Vagina (tissue), 2 donors: Measurements from ENCODE around the gene KDM8. TPM values are rescaled to one million over a fixed set of nuclear protein-coding genes. Genes with fewer than 3 reads are reported as not detected.

ENCODE experiments used
- DNase-seq, 2 donors: peaks; one replicate each; pipeline ENCODE4 v3.0.0-alpha.2; 2017; ENCODE audit errors: extremely low spot score in 2 of 2
- H3K27ac ChIP-seq: fragments of 200-600 bp; sonication (generic); one replicate; pipeline ENCODE4 v1.5.1; 2019
- H3K27me3 ChIP-seq: fragments of 200-600 bp; sonication (generic); one replicate; pipeline ENCODE4 v1.5.1; 2019
- H3K36me3 ChIP-seq, 2 donors: fragments of 200-600 bp; sonication (generic); one replicate each; pipeline ENCODE4 v1.5.1; 2017 to 2019
- H3K4me1 ChIP-seq: fragments of 200-600 bp; sonication (generic); one replicate; pipeline ENCODE4 v1.5.1; 2019
- H3K4me3 ChIP-seq, 2 donors: fragments of 200-600 bp; sonication (generic); 1 replicate in 1 of 2; 2 replicates in 1 of 2; pipeline ENCODE4 v1.5.1; 2016 to 2019
- H3K9me3 ChIP-seq: fragments of 200-600 bp; sonication (generic); one replicate; pipeline ENCODE4 v1.5.1; 2019
- POLR2A ChIP-seq, 2 donors: fragments of 450-650 bp; IDR thresholded peaks; one replicate each; pipeline ENCODE4 v1.6.1; 2017; ENCODE audit warnings: antibody characterized with exemption in 2 of 2, mild to moderate bottlenecking in 2 of 2, moderate library complexity in 2 of 2
- POLR2AphosphoS5 ChIP-seq, 2 donors: sonication (generic); formaldehyde crosslinking; IDR thresholded peaks; one replicate each; pipeline ENCODE4 v1.9.0; 2017; ENCODE audit warnings: antibody characterized with exemption in 2 of 2, mild to moderate bottlenecking in 2 of 2, low read depth in 1 of 2; ENCODE audit not compliant: insufficient read depth in 1 of 2
- intact Hi-C: fragments of 100-400 bp; cut with DNase I; formaldehyde crosslinking; loops from one replicate; pipeline ENCODE4 v1.15.1; 2023
- total RNA-seq: library from RNA; depleted of rRNA; stranded (reverse); fragments of >200 nt; gene quantifications from one replicate; pipeline ENCODE4 v1.2.3, GENCODE V29; 2016
- TF ChIP-seq, protein P1 (sequence below), 3 experiments: fragments of 450-650 bp in 2 of 3; fragments of 200-600 bp in 1 of 3; sonication (generic) in 1 of 3; IDR thresholded peaks; one replicate each; pipeline ENCODE4 v1.5.1; 2017 to 2019; ENCODE audit warnings: antibody characterized with exemption in 3 of 3, mild to moderate bottlenecking in 2 of 3, moderate library complexity in 2 of 3

The KDM8 gene
- total RNA-seq, 1 donor from 2014 or later = 1.5 TPM

DNA sequence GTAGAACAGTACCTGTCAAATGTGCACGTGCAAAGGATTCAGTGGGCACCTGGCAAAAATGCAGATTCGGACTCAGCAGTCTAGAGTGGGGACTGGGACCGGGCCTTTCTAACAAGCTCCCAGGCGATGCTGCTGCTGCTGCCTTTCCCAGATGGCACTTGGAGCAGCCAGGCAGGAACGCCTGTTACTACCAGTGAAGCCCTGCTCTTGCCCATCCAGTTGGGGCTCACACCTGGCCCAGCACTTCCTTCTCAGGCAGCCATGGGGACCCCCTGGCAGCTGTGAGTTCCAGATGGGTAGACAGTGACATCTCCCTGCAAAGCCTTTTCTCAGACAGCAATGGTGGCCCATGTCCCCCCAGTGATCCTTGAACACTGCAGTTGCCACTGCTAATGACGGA, 30.4 kb downstream of the KDM8 start:
- Histone ChIP-seq H3K27ac (peak overlapping the region; percentile 79), H3K36me3 (peaks cover 0 to 13% of the 10 kb centered on the region in 2 donors), H3K27me3 (no peaks in the 10 kb centered on the region), H3K4me3 (no peak overlapping the region), H3K4me1 (peaks cover 37% of the 10 kb centered on the region), H3K9me3 (no peaks in the 10 kb centered on the region)
- intact Hi-C loops = no loop called here
- DNase-seq = no peak
- TF ChIP-seq, protein P1, sequence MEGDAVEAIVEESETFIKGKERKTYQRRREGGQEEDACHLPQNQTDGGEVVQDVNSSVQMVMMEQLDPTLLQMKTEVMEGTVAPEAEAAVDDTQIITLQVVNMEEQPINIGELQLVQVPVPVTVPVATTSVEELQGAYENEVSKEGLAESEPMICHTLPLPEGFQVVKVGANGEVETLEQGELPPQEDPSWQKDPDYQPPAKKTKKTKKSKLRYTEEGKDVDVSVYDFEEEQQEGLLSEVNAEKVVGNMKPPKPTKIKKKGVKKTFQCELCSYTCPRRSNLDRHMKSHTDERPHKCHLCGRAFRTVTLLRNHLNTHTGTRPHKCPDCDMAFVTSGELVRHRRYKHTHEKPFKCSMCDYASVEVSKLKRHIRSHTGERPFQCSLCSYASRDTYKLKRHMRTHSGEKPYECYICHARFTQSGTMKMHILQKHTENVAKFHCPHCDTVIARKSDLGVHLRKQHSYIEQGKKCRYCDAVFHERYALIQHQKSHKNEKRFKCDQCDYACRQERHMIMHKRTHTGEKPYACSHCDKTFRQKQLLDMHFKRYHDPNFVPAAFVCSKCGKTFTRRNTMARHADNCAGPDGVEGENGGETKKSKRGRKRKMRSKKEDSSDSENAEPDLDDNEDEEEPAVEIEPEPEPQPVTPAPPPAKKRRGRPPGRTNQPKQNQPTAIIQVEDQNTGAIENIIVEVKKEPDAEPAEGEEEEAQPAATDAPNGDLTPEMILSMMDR (IDR thresholded peaks at IDR 0.05) = no peak
- no peak for TF ChIP-seq POLR2A (IDR thresholded peaks at IDR 0.05)
- no peak for TF ChIP-seq POLR2AphosphoS5 (IDR thresholded peaks at IDR 0.05; ENCODE audit: insufficient read depth in 1 of 2, low read depth in 1 of 2)

DNA sequence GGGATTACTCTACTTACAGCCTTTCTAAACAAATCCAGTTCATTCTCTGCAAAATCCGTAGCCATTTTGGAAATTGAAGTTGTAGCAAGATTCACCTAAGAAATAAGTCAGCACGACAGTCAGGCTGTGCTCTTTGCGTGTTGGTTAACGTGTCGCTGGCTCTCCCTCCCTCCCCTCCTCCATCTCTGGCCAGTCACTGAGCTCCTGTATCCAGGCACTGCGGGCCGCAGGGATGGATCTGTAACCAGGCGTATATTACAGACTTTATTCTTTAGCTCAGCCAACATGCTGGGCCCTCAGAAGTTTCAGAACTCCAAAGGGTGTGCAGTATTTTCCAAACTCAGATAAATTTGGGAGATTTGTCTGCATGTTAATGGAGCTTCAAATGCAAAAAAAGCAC, 30.8 kb downstream of the KDM8 start:
- intact Hi-C loops = no loop called here
- H3K4me1 ChIP-seq = peaks cover 37% of the 10 kb centered on the region

GRCh38 chr16:27234603-27235002, 31.3 kb downstream of the KDM8 start:
- H3K9me3 ChIP-seq = no peaks in the 10 kb centered on the region
- TF ChIP-seq POLR2A (IDR thresholded peaks at IDR 0.05) = no peak
- TF ChIP-seq, protein P1 (IDR thresholded peaks at IDR 0.05) = no peak
- TF ChIP-seq POLR2AphosphoS5 (IDR thresholded peaks at IDR 0.05; ENCODE audit: insufficient read depth in 1 of 2, low read depth in 1 of 2) = no peak
- intact Hi-C loops = loop anchor here (5.0 kb wide), 1 partner anchor 133 kb away; no protein-coding TSS in a partner anchor
- H3K27me3 ChIP-seq = no peaks in the 10 kb centered on the region
- DNase-seq = no peak
- peaks cover 37% of the 10 kb centered on the region for H3K4me1 ChIP-seq
- H3K27ac ChIP-seq = peak overlapping the region; percentile 79
- H3K36me3 ChIP-seq = peaks cover 0 to 13% of the 10 kb centered on the region in 2 donors
- no peak overlapping the region for H3K4me3 ChIP-seq

More for the DNA sequence above, 30.8 kb downstream of the KDM8 start:
- DNase-seq = no peak
- TF ChIP-seq, protein P1 (IDR thresholded peaks at IDR 0.05) = no peak
- TF ChIP-seq POLR2A (IDR thresholded peaks at IDR 0.05) (no peak), POLR2AphosphoS5 (IDR thresholded peaks at IDR 0.05; ENCODE audit: insufficient read depth in 1 of 2, low read depth in 1 of 2) (no peak)
- Histone ChIP-seq H3K9me3 (no peaks in the 10 kb centered on the region), H3K4me3 (no peak overlapping the region), H3K36me3 (peaks cover 0 to 13% of the 10 kb centered on the region in 2 donors), H3K27me3 (no peaks in the 10 kb centered on the region), H3K27ac (peak overlapping the region; percentile 79)

- Histone ChIP-seq H3K27ac (peak overlapping the region; percentile 79), H3K9me3 (no peaks in the 10 kb centered on the region), H3K36me3 (peaks cover 0 to 12% of the 10 kb centered on the region in 2 donors), H3K27me3 (no peaks in the 10 kb centered on the region), H3K4me3 (peak overlapping the region in 1 of 2 donors; percentile 21), H3K4me1 (peaks cover 37% of the 10 kb centered on the region)
- TF ChIP-seq, protein P1 (IDR thresholded peaks at IDR 0.05) = peak; percentile 48 to 85 (median 67)
- peak; percentile 83 to 89 for TF ChIP-seq POLR2AphosphoS5 (IDR thresholded peaks at IDR 0.05; ENCODE audit: insufficient read depth in 1 of 2, low read depth in 1 of 2)
- no peak for TF ChIP-seq POLR2A (IDR thresholded peaks at IDR 0.05)
- intact Hi-C loops = loop anchor here (5.0 kb wide), 1 partner anchor 132 kb away; no protein-coding TSS in a partner anchor
- no peak for DNase-seq
These were observed 32.0 kb downstream of the KDM8 start for GRCh38 chr16:27235055-27235937.

DNA sequence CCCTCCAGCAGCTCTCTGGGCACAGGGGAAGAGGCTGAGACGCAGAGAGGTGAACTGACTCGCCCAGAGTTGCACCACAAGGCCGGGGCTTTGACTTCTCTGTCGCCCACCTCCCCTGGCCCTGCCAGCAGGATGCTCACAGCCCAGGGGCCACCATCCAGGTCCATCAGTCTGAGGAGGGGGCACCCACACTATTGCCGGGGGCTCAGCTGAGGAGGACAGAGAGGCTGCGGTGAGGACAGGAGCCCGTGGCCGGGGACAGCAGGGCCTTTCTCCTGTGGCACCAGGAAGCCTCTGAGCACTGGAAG, 32.6 kb downstream of the KDM8 start:
- Histone ChIP-seq H3K4me1 (peaks cover 42% of the 10 kb centered on the region), H3K27ac (peak overlapping the region; percentile 79), H3K9me3 (no peaks in the 10 kb centered on the region), H3K36me3 (peaks cover 0 to 6% of the 10 kb centered on the region in 2 donors), H3K27me3 (no peaks in the 10 kb centered on the region), H3K4me3 (no peak overlapping the region)
- TF ChIP-seq POLR2A (IDR thresholded peaks at IDR 0.05) (no peak), POLR2AphosphoS5 (IDR thresholded peaks at IDR 0.05; ENCODE audit: insufficient read depth in 1 of 2, low read depth in 1 of 2) (no peak)
- TF ChIP-seq, protein P1 (IDR thresholded peaks at IDR 0.05) = no peak
- intact Hi-C loops = loop anchor here (5.0 kb wide), 1 partner anchor 131 kb away; no protein-coding TSS in a partner anchor
- DNase-seq = no peak
